ENCODE measurements around the gene SALL1.

SALL1 gene

GRCh38 chr16:51150888-51151320 is at the start of gene SALL1:
Gene SALL1 (minus strand): TSS chr16:51151270. CDS start chr16:51151241, 29 bp downstream.
- DNase-seq (ENCODE audit: low read depth in 2 of 2) = no peak

- no peak for DNase-seq (ENCODE audit: low read depth in 2 of 2)
Observed at GRCh38 chr16:51200793-51201192, 49.7 kb upstream of the SALL1 start.

DNA sequence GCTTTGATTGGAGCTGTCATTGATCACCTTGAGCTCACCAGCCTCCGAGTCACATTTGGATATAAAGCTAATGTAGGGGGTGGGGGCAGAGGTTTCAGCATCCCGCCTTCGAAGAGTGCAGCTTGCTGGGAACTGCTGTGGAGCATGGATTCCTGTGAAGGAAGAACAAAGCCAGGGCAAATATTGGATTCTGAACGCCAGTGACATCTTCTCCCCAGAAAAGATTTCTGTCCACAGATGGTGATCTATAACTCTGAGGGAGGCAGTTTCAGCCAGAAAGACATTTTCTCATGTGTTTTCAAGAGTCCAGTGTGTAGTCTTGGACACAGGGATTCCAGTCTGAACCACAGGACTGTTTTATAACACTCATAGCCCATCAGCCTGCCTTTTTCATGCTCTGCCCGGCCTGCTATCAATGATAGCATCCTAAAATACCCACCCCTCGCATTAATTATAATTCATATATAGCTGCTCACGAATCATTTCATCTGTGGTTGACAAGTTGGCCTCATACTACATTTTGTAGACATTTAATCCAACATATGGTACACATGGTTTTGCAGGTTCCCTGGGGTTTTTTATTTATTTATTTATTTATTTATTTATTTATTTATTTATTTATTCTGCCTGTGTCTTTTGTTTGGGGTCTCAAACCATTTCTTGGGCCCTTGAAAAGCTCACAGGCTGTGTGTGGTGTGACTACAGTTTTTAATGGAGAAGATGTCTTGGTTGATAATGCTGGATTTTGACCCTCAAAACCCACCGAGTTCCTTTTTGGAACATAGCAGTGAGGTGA is 47.1 kb upstream of the SALL1 start:
- DNase-seq (ENCODE audit: low read depth in 2 of 2) = no peak

- DNase-seq (ENCODE audit: low read depth in 2 of 2) = no peak
Observed at GRCh38 chr16:51193879-51194278, 42.8 kb upstream of the SALL1 start.

GRCh38 chr16:51184702-51185433 is 33.8 kb upstream of the SALL1 start:
- DNase-seq (ENCODE audit: low read depth in 2 of 2) = no peak

DNA sequence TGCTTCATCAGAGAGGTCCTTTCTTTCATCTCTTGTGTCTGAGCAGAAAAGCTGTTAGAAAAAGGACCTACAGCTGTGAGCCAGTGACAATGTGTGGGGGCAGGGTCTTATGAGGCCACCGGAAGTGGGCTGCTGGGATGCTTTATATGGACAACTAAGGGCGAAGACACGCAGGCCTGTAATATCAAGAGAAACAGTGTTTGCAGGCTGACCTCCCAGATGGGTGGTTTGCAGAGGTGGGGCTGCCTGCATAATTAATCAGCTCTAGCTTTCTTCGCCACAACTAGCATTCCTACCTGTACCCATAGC is 30.4 kb upstream of the SALL1 start:
- DNase-seq (ENCODE audit: low read depth in 2 of 2) = no peak

DNA sequence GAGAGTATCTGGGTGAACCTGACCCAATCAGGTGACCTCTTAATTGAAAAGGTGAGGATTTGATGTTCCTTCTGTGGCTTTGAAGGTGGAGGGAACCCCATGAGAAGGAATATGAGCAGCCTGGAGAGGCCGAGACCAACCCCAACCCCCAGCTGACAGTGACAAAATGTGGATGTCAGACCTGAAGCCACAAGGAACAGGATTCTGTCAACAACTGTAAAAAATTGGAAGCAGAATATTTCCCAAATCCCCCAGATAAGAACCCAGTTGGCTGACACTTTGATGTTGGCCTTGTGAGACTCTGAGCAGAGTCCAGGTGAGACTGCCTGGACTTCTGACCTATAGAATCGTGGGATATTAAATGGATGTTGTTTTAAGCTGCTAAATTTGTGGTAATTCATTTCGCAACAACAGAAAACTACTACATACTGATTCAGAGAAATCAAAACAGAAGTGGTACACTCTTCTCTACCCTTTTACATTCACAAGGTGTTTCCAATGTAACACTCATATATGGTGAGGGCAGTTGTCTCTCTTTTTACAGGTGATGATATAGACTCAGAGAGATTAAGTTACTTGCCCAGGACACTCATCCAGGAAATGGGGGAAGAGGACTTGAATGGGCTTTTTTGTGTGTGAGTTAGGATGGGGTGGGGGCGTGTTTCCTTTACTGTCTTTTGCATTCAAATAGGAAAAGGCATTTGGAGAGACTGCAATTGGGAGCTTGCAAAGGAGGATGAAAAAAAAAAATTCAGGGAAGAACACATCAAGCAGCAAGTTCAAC is 29.8 kb upstream of the SALL1 start:
- DNase-seq (ENCODE audit: low read depth in 2 of 2) = no peak

DNA sequence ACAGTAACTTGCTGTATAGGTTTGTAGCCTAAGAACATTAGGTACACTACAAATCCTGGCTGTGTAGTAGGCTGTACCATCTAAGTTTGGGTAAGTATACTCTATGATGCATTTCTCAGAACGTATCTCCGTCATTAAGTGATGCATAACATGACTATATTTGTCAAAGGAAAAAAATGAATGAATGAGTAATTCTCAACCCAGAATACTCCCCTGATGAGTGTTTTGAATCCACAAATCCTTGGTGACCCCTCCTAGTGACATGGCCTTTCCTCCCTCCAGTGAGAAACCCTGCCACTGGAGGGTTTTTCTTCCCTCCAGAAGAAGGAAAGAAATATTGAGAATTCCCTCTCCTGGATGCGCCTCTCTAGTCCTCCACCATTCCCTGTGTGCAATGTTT is 24.0 kb upstream of the SALL1 start:
- DNase-seq (ENCODE audit: low read depth in 2 of 2) = no peak

DNA sequence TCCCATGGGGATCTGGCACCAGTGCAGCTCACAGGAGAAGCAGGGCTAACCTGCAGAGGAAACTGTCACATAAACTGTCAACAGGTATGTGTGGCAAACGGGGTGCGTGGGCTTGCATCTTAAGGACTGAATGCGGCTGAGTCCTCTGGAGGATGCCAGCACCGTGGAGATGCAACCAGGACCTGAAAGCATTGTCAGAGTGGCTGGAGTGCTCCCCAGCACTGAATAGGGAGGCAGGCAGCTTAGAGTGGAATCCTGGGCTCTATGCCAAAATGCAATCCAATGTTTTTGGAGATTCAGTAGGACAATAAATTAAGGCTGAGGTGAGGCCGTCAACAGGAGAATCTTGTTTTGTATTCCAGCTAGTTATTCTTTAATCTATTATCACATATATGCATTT is 21.3 kb upstream of the SALL1 start:
- DNase-seq (ENCODE audit: low read depth in 2 of 2) = no peak

DNA sequence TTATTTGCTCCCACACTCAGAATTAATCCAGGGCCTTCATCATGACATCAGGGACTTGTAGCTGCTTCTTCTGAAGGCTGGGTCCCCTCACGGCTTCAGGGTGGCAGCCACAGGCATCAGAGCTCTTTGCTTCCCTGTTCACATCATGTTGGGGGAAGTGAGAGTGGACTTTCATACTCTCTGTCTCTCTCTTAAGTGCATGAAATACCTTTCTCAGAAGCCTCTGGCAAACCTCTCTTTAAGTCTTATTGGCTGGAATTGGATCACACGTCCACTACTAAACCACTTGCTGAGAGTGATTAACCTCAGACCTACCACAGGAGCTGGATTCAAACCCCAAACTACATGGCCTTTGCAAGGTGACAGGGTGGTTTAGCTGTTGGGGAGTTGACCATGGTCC is 17.7 kb upstream of the SALL1 start:
- no peak for DNase-seq (ENCODE audit: low read depth in 2 of 2)

DNA sequence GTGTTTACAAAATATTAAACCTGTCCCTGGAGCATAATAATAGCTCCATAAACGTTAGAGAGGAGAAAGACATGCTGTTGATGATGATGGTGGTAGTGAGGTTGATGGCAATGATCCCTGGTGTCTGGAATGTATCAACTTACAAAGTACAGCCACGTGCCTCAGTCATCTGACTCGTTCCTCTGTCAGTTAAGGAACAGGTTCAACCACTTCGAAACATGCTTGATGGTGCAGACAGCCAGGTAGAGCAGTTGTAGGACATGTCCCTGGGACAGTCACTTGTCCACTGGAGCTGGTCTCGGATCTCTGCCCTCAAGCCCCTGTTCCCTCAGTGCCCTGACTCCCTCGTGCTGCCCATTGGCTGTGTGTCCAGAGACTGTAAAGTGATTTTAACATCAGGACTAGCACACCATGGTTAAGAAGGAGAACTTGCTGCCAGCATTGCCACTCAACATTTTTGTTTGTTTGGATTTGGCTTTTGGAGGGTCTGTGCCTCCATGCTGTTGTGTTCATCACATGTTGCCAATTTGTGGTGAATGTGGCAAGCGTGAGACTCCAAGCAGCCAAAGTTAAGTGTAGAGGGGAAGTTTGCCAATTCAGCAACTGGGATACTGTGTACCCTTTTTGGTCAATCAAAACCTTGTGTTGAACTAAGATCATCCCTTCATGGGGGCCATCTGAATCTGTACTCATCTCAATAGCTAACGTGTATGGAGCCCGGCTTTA is 16.3 kb upstream of the SALL1 start:
- DNase-seq (ENCODE audit: low read depth in 2 of 2) = no peak

- no peak for DNase-seq (ENCODE audit: low read depth in 2 of 2)
Observed at GRCh38 chr16:51166541-51166940, 15.5 kb upstream of the SALL1 start.

- no peak for DNase-seq (ENCODE audit: low read depth in 2 of 2)
Observed at GRCh38 chr16:51166091-51166490, 15.0 kb upstream of the SALL1 start.

- no peak for DNase-seq (ENCODE audit: low read depth in 2 of 2)
Observed at GRCh38 chr16:51165043-51165442, 14.0 kb upstream of the SALL1 start.

- DNase-seq (ENCODE audit: low read depth in 2 of 2) = no peak
Observed at GRCh38 chr16:51164574-51164973, 13.5 kb upstream of the SALL1 start.

DNA sequence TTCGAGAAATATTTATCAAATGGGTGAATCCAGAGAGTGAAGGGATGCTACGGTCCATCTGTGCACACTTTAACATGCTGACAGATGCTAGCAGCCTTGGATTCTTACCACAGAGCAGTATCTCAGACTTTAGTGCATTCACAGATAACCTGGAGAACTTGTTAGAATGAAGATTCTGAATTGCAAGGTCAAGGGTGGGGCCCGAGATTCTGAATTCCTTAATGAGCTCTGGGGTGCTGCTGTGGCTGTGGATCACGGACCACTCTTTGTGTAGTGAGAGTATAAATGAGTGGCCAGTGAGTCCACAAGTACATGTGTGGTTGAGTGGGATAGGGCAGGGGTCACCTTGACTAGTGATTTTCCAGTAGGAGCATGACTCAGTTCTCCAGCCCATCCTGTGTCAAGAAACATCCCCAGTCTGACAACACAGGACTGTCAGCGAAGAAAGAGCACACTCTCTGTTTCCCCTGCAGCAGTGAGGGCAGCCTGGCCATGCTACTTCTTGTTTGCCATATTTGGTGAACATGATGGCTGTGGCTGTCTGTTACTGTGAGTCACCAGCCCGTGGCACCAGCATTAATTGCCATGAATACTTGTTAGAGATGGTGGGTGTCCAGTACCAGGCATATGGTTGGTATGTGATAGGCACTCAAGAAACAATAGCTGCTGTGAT is 13.0 kb upstream of the SALL1 start:
- DNase-seq (ENCODE audit: low read depth in 2 of 2) = no peak

DNA sequence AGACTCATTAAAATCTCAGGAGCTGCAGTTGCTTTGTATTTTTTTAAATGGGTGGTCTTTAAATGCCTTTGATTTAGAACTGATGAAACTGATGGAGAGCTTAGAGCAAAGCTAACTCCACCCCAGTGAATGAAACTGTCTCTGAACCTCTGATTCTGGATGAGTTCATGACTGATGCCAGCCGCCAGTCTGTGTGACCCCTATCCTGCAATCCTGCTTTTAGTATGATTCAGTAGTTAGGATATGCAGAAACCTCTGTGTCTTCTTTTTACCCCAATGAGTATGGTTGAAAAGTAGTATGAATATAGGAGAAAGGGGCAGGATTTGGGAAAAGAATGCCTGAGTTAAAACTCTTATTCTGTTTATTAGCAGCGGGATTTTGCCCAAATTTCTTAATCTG is 12.3 kb upstream of the SALL1 start:
- no peak for DNase-seq (ENCODE audit: low read depth in 2 of 2)

DNA sequence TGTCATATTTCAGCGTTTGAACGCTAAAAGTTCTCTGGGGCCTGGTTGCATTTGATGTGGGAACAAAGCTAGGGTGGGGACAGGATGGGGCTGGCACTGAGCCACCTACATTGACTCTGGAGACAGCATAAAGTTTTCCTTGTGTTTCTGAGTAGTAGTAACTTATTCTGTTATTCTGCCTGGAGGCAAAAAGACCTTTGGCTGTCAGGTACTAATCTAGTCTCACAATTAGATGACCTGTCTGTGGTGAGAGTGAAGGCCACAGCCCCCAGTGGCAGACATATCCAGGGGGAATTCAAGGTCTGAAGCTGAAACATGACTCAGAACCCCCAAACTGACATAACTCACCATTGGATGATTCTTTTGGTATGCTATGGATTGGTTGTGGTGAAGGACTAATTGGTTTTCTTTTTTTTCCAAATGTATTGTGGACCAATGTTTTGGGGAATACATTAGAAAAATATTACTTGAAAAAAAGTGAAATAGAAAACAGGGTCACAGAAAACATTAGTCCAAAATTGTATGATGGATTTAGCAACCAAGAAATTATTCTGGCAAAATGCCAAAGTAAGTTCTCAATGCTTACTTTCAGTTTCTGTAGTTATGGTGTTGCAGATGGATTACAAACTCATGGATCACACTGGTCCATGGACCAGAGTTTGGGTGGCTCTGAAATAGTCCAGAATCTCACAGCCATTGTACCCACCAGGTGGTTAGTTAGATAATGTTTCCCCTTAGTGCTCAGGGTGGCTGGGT is 10.5 kb upstream of the SALL1 start:
- no peak for DNase-seq (ENCODE audit: low read depth in 2 of 2)

DNA sequence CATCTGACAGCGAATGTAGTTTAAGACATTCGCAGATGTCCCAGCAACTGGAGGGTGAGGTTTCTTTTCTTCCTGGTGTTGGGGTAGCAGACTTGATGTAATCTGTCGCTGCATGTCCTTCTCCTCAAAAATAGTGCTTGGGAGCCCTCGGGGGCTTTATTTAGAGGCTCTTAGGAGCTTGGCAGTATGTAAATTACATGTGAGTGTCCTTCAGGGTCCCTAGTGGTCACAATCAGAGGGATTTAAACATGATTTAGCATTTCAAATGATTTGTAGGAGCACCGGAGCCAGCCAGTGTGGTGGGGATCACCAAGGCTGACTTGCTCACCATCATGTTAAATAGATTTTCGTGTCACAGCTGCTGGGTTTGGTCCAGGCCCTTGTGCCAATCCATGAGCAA is 8.8 kb upstream of the SALL1 start:
- no peak for DNase-seq (ENCODE audit: low read depth in 2 of 2)

DNA sequence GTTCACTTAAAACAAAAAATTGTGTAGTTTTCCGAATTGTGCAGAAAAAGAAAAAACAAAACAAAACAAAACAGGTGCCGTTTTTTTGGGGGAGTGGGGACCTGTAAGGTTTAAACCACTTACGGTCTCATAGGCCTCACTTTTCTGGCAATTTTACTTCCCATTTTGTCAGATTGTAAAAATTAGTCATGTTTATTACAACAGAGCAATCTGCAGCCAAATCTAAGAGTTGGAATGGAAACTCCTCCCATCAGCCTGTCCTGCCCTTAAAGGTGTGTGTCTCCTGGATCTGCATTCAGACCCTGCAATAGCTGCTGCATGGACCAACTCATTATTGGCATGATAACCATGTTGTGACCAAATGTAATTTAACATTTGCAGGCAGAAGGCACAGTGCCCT is 8.2 kb upstream of the SALL1 start:
- no peak for DNase-seq (ENCODE audit: low read depth in 2 of 2)

DNA sequence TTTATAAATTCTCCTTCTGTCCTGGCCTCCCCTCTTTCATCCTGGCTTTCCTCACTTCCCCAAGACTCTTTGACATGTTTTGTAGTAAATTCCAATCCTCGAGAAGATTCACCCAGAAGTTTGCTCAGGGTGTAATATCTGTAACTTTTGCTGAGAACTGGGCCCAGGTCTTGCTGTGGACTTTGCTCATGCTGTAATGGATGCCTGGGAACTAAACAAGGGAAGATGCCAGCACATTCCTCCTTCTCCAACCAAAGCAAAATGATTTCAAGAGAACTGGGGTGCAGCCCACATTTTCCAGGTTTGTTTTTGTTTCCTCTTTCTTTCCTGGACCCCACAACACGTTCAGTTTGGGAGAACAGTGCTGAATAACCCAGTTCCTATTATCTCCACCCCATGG is 6.6 kb upstream of the SALL1 start:
- no peak for DNase-seq (ENCODE audit: low read depth in 2 of 2)
